ENCODE measurements around the gene GH1. TPM values are rescaled to one million over a fixed set of nuclear protein-coding genes. Genes with fewer than 3 reads are reported as not detected.
A peak's percentile ranks its signal among the peaks of the same experiment; 100 is the strongest.
"Not testable (repeated sequence)": the region's sequence is repeated elsewhere in the genome, so short reads cannot be mapped to it uniquely, and the experiment has no call there.

GH1 gene
- not detected in 2 replicates for total RNA-seq

DNA sequence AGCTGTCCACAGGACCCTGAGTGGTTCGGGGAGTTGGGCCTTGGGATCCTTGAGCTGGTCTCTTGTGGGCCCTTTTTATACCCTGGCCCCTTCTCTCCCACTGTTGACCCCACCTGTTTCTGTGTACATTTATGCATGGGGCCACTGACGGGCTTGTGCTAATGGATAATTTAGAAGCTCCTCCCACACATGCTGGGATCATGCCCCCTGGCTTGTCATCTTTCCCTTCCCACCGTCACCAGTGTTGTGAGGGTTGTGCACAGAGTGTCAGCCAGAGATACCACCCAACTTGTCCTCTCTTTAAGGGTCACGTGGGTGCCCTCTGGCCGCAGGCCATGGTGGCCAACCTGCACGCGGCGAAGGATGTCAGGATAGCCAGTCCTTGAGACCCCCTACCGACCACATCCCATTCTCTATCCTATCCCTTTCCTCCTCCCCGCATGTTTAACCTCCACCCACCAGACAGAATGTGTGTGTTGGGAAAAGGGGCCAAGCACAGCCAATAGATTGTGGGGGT, at the start of gene GH1:
GH1 (minus strand) TSS at position 51 of the 517 bp plus-strand sequence. CDS start 63 bp downstream, outside the sequence.
- peaks cover 10% of the 10 kb centered on the region for H3K27me3 Mint-ChIP-seq
- not testable (repeated sequence) for H3K9me3 Mint-ChIP-seq; H3K4me3 Mint-ChIP-seq; H3K36me3 Mint-ChIP-seq (ENCODE audit: low read depth); DNase-seq; H3K4me1 Mint-ChIP-seq
- H3K27ac Mint-ChIP-seq = peak within 1 kb of the TSS; percentile 66
- intact Hi-C loops (cut with micrococcal nuclease) = loop anchor here (1.0 to 10.0 kb wide), 5 partner anchors 27 to 366 kb away; no protein-coding TSS in a partner anchor

- Mint-ChIP-seq H3K4me1 (peaks cover 9% of the 10 kb centered on the region), H3K9me3 (no peaks in the 10 kb centered on the region), H3K36me3 (ENCODE audit: low read depth) (no peaks in the 10 kb centered on the region), H3K27ac (no peak overlapping the region), H3K4me3 (no peak overlapping the region), H3K27me3 (peaks cover 3% of the 10 kb centered on the region)
- DNase-seq = no peak
- intact Hi-C loops (cut with micrococcal nuclease) = no loop called here
These were observed 49.3 kb upstream of the GH1 start for GRCh38 chr17:63967953-63968352.

DNA sequence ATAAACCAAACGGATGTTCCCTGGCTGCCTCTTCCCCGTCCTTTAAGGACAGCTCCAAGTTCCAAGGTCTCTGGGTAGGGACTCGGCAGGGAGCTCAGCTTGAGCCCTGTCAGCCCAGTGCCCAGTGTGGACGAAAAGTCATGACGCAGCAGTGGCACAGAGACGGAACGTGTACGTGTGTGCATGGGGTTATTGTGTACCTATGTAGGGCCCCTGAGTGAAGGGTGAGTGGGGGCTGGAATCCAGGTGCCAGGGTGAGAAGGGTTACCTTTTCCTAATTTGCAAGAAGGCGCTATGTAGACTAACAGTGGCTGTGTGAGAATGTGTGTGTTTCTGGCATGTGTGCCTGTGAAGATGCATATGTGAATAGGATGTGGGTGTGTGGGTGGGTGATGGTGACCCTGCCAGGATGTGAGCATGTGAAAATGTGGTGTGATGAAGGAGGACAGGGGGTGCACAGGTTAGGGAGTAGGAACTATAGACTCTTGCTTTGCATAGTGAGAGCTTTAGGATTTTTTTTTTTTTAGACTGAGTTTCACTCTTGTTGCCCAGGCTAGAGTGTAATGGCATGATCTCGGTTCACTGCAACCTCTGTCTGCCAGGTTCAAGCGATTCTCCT, 48.1 kb upstream of the GH1 start:
- Mint-ChIP-seq H3K36me3 (ENCODE audit: low read depth) (no peaks in the 10 kb centered on the region), H3K4me3 (no peak overlapping the region), H3K27me3 (peaks cover 5% of the 10 kb centered on the region), H3K27ac (no peak overlapping the region), H3K4me1 (peaks cover 9% of the 10 kb centered on the region), H3K9me3 (no peaks in the 10 kb centered on the region)
- DNase-seq = peak; percentile 72
- intact Hi-C loops (cut with micrococcal nuclease) = no loop called here

- Mint-ChIP-seq H3K9me3 (no peaks in the 10 kb centered on the region), H3K4me1 (peaks cover 12% of the 10 kb centered on the region), H3K27me3 (peaks cover 3% of the 10 kb centered on the region), H3K4me3 (no peak overlapping the region), H3K36me3 (ENCODE audit: low read depth) (no peaks in the 10 kb centered on the region), H3K27ac (no peak overlapping the region)
- intact Hi-C loops (cut with micrococcal nuclease) = no loop called here
- DNase-seq = no peak
These were observed 44.5 kb upstream of the GH1 start for GRCh38 chr17:63963123-63963522.

DNA sequence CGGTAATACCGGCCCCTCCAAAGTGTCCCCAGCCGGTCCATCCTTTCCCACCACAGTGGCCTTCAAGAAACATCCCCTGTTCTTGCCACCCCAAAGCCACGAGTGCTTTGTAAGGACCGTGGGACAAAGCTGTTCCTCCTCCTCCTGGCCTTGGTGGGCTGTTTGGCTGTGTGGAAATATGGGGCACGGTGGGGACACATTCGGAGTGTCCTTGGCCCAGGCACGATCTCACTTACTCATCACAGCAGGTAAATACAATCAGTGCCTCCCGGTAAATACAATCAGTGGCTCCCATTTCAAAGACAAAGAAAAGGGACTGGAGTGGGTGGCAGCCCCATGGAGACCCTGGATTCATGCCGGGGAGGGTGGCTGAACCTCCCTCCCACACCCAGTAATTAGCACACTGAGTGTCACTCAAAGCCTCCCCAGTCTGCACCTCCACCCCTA, 43.7 kb upstream of the GH1 start:
- Mint-ChIP-seq H3K27ac (no peak overlapping the region), H3K36me3 (ENCODE audit: low read depth) (no peaks in the 10 kb centered on the region), H3K27me3 (peaks cover 3% of the 10 kb centered on the region), H3K4me3 (no peak overlapping the region), H3K4me1 (peaks cover 11% of the 10 kb centered on the region), H3K9me3 (no peaks in the 10 kb centered on the region)
- DNase-seq = no peak
- intact Hi-C loops (cut with micrococcal nuclease) = no loop called here

- Mint-ChIP-seq H3K4me3 (peak overlapping the region; percentile 74), H3K27me3 (peaks cover 3% of the 10 kb centered on the region), H3K27ac (peak overlapping the region; percentile 37), H3K9me3 (no peaks in the 10 kb centered on the region), H3K36me3 (ENCODE audit: low read depth) (no peaks in the 10 kb centered on the region), H3K4me1 (peaks cover 5% of the 10 kb centered on the region)
- DNase-seq = peak; percentile 80
- intact Hi-C loops (cut with micrococcal nuclease) = loop anchor here (2.0 kb wide), 1 partner anchor 15 kb away; no protein-coding TSS in a partner anchor
These were observed 42.9 kb upstream of the GH1 start for GRCh38 chr17:63961355-63962212.

GRCh38 chr17:63960430-63960829, 41.8 kb upstream of the GH1 start:
- Mint-ChIP-seq H3K36me3 (ENCODE audit: low read depth) (no peaks in the 10 kb centered on the region), H3K27me3 (peaks cover 3% of the 10 kb centered on the region), H3K9me3 (no peaks in the 10 kb centered on the region), H3K27ac (peak overlapping the region; percentile 45), H3K4me1 (peaks cover 5% of the 10 kb centered on the region), H3K4me3 (no peak overlapping the region)
- DNase-seq = no peak
- intact Hi-C loops (cut with micrococcal nuclease) = loop anchor here (2.0 kb wide), 1 partner anchor 14 kb away; no protein-coding TSS in a partner anchor

DNA sequence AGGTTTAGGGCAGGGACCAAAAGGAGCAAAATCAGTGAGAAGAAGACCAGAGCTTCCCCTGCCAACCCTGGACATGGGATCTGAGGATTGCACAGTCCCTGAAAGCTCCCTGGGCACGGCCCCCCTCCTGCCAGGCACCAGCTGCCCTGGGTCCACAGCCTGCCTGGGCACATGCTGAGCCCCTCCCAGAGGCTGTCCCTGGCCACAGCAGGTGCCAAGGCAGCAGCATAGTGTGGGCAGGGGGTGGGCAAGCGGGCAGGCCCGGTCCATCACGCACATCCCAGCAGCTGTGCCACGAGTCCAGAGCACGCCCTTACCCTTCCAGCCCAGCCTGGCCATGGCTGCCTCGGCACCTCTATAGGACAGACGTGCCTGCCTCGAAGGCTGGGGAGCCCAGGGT, 41.4 kb upstream of the GH1 start:
- Mint-ChIP-seq H3K4me1 (peaks cover 5% of the 10 kb centered on the region), H3K4me3 (no peak overlapping the region), H3K27me3 (peaks cover 3% of the 10 kb centered on the region), H3K27ac (no peak overlapping the region), H3K9me3 (no peaks in the 10 kb centered on the region), H3K36me3 (ENCODE audit: low read depth) (no peaks in the 10 kb centered on the region)
- no peak for DNase-seq
- intact Hi-C loops (cut with micrococcal nuclease) = loop anchor here (2.0 kb wide), 1 partner anchor 13 kb away; no protein-coding TSS in a partner anchor

DNA sequence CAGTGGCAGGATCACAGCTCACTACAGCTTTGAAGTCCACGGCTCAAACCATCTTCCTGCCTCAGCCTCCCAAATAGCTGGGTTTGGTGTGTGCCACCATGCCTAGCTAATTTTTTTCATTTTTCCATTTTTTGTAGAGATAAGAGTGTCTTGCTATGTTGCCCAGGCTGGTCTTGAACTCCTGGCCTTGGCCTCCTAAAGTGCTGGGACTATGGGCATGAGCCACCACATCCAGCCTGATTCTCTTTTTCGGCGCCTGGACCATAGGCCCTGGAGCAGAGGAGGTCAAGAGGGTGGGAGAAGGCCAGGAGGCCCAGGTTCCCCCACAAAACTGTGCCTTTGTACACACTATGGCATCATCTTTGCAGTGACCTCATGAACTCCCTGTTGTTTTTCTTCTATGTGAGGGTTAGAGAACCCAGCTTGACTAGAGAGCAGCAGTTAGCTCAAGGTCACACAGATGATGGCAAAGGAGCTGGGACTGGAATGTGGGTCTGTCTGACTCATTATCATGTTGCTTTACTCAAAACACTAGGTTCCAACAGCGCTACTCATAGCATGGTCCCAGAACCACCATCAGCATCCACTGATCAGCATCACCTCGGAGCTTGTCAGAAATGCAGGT, 37.8 kb upstream of the GH1 start:
- no peak overlapping the region for H3K27ac Mint-ChIP-seq
- intact Hi-C loops (cut with micrococcal nuclease) = no loop called here
- H3K36me3 Mint-ChIP-seq (ENCODE audit: low read depth) = no peaks in the 10 kb centered on the region
- no peaks in the 10 kb centered on the region for H3K9me3 Mint-ChIP-seq
- DNase-seq = no peak
- H3K27me3 Mint-ChIP-seq = no peaks in the 10 kb centered on the region
- no peak overlapping the region for H3K4me3 Mint-ChIP-seq
- H3K4me1 Mint-ChIP-seq = peaks cover 19% of the 10 kb centered on the region

DNA sequence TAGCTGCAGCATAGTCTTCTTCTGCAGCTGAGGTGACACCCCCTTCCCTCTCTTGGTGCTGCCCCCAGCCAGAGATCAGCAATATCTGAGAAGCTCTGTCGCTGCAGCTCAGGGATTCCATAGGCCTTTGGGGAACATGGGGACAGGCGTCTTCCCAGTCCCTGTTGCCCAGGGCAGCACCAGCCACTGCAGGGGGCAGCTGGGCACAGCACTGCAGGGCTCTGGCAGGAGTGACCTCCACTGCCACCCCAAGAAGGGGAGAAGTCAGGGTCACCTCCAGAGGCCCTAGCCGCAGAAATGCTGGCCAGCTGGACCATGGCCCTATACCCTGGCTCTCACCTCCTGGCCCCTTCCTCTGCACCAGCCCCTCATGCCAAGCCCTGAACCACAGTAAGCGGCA, 37.2 kb upstream of the GH1 start:
- H3K4me3 Mint-ChIP-seq = no peak overlapping the region
- H3K27me3 Mint-ChIP-seq = no peaks in the 10 kb centered on the region
- no peak for DNase-seq
- intact Hi-C loops (cut with micrococcal nuclease) = no loop called here
- no peaks in the 10 kb centered on the region for H3K36me3 Mint-ChIP-seq (ENCODE audit: low read depth)
- no peak overlapping the region for H3K27ac Mint-ChIP-seq
- H3K4me1 Mint-ChIP-seq = peaks cover 18% of the 10 kb centered on the region
- no peaks in the 10 kb centered on the region for H3K9me3 Mint-ChIP-seq

DNA sequence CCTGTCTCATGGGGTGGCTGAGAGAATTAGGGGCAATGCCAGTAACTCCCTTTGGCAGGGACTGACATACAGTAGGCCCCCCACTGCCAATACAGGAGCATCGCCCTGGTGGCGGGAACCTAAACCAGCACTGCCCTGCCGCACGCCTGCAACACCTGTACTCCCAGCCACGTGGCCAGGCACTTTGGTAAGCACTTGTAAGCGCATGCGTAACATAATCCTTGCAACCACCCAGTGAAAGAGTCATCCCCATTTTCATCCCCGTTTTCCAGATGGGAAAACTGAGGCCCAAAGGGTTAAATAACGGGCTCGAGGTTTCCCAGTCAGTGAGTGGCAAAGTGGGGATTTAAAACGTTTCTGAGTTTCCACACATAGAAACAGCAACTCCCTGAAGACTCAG, 36.6 kb upstream of the GH1 start:
- peaks cover 18% of the 10 kb centered on the region for H3K4me1 Mint-ChIP-seq
- intact Hi-C loops (cut with micrococcal nuclease) = no loop called here
- H3K9me3 Mint-ChIP-seq = no peaks in the 10 kb centered on the region
- H3K27me3 Mint-ChIP-seq = no peaks in the 10 kb centered on the region
- H3K36me3 Mint-ChIP-seq (ENCODE audit: low read depth) = no peaks in the 10 kb centered on the region
- no peak for DNase-seq
- H3K27ac Mint-ChIP-seq = no peak overlapping the region
- no peak overlapping the region for H3K4me3 Mint-ChIP-seq

- H3K36me3 Mint-ChIP-seq (ENCODE audit: low read depth) = no peaks in the 10 kb centered on the region
- H3K4me3 Mint-ChIP-seq = no peak overlapping the region
- peaks cover 18% of the 10 kb centered on the region for H3K4me1 Mint-ChIP-seq
- intact Hi-C loops (cut with micrococcal nuclease) = no loop called here
- DNase-seq = peak; percentile 71
- H3K27me3 Mint-ChIP-seq = no peaks in the 10 kb centered on the region
- H3K9me3 Mint-ChIP-seq = no peaks in the 10 kb centered on the region
- peak overlapping the region; percentile 10 for H3K27ac Mint-ChIP-seq
These were observed 35.9 kb upstream of the GH1 start for GRCh38 chr17:63954402-63955063.
